ENCODE data around the gene TRAIP. TPM values are rescaled to one million over a fixed set of nuclear protein-coding genes. Genes with fewer than 3 reads are reported as not detected.

TRAIP gene
- total RNA-seq, 1 donor = 1.4 TPM

DNA sequence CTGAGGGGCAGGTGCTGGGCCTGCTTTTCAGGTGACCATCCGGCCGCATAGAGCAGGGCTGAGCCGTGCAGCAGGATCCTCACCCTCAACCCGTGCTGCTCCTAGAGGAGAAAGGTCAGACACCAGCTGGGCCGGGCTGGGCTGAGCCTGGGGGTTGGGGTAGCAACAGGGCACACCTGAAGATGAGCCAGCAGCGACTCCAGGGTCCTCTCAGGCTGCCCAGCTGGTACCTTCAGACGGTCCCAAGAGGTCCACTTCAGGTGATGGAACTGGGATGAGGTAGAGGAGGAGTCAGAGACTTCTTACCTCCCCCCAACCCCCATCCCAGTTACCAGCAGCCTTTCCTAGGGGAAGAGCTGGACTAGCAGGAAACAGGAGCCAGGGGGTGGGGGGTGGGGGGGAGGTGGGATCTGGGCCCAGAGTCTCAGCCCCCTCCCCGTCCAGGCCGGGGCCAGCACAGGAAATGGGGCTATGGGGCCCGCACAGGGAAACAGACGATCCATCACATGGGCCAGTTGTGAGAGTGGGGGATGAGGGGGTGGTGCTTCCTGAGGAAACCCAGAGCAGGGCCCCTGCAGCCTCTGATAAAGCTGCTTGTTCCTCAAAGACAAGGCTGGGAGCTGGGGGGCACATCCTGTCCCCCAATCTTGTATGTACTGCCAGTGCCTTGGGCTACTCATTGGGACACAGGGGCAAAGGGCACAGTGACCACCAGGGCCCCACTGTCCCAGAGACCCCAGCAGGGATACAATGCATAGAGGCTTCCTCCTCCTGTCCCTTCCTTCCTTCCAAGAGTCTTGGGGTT, 50.3 kb downstream of the TRAIP start:
- Histone ChIP-seq H3K27ac (ENCODE audit: low read depth, low read length) (peak overlapping the region; percentile 39), H3K79me2 (ENCODE audit: insufficient read depth, low read length) (peaks cover 3% of the 10 kb centered on the region), H3K36me3 (ENCODE audit: insufficient read depth, low read length) (peaks cover 21% of the 10 kb centered on the region), H3K4me3 (ENCODE audit: insufficient read depth, low read length) (peak overlapping the region; percentile 23), H3K4me1 (ENCODE audit: insufficient read depth, low read length) (peaks cover 17% of the 10 kb centered on the region), H3K9me3 (ENCODE audit: low read depth, low read length) (no peaks in the 10 kb centered on the region), H2AFZ (ENCODE audit: low read length) (no peak overlapping the region), H4K20me1 (ENCODE audit: insufficient read depth, low read length) (peaks cover 12% of the 10 kb centered on the region), H3K4me2 (ENCODE audit: insufficient read depth, low read length) (peak overlapping the region; percentile 34), H3K27me3 (ENCODE audit: insufficient read depth, low read length) (no peaks in the 10 kb centered on the region)
- DNase-seq (ENCODE audit: insufficient read length, low spot score, missing footprints) = peak; percentile 67
- TF ChIP-seq, protein P1, sequence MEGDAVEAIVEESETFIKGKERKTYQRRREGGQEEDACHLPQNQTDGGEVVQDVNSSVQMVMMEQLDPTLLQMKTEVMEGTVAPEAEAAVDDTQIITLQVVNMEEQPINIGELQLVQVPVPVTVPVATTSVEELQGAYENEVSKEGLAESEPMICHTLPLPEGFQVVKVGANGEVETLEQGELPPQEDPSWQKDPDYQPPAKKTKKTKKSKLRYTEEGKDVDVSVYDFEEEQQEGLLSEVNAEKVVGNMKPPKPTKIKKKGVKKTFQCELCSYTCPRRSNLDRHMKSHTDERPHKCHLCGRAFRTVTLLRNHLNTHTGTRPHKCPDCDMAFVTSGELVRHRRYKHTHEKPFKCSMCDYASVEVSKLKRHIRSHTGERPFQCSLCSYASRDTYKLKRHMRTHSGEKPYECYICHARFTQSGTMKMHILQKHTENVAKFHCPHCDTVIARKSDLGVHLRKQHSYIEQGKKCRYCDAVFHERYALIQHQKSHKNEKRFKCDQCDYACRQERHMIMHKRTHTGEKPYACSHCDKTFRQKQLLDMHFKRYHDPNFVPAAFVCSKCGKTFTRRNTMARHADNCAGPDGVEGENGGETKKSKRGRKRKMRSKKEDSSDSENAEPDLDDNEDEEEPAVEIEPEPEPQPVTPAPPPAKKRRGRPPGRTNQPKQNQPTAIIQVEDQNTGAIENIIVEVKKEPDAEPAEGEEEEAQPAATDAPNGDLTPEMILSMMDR (IDR thresholded peaks at IDR 0.05; ENCODE audit: extremely low read depth, low read depth, low read length) = no peak

DNA sequence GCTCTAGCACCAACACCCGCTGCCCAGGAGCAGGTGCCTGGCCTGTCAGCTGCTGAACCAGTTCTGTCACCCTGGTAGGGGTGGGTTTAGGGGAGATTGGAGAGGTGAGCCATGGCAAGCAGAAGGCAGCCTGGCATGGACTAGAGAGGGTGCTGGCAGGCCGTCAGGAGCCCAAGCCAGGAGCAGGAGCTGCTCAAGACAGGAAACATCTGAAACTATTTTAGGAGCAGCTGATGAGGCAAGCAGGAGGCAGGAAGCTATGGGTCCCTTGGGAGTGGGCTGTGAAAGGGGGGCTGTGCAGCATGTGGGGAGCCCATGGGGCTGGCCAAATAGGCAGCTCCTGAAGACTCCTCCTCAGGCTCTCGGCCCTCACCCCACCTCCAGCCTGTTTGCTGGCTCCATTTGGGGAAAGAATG, 51.0 kb downstream of the TRAIP start:
- Histone ChIP-seq H3K27me3 (ENCODE audit: insufficient read depth, low read length) (no peaks in the 10 kb centered on the region), H3K36me3 (ENCODE audit: insufficient read depth, low read length) (peaks cover 14% of the 10 kb centered on the region), H3K79me2 (ENCODE audit: insufficient read depth, low read length) (peaks cover 3% of the 10 kb centered on the region), H3K9me3 (ENCODE audit: low read depth, low read length) (no peaks in the 10 kb centered on the region), H2AFZ (ENCODE audit: low read length) (no peak overlapping the region), H3K4me3 (ENCODE audit: insufficient read depth, low read length) (peak overlapping the region; percentile 23), H4K20me1 (ENCODE audit: insufficient read depth, low read length) (peaks cover 12% of the 10 kb centered on the region), H3K4me2 (ENCODE audit: insufficient read depth, low read length) (peak overlapping the region; percentile 34), H3K4me1 (ENCODE audit: insufficient read depth, low read length) (peaks cover 17% of the 10 kb centered on the region), H3K27ac (ENCODE audit: low read depth, low read length) (peak overlapping the region; percentile 41)
- TF ChIP-seq, protein P1 (IDR thresholded peaks at IDR 0.05; ENCODE audit: extremely low read depth, low read depth, low read length) = no peak
- DNase-seq (ENCODE audit: insufficient read length, low spot score, missing footprints) = peak; percentile 98

DNA sequence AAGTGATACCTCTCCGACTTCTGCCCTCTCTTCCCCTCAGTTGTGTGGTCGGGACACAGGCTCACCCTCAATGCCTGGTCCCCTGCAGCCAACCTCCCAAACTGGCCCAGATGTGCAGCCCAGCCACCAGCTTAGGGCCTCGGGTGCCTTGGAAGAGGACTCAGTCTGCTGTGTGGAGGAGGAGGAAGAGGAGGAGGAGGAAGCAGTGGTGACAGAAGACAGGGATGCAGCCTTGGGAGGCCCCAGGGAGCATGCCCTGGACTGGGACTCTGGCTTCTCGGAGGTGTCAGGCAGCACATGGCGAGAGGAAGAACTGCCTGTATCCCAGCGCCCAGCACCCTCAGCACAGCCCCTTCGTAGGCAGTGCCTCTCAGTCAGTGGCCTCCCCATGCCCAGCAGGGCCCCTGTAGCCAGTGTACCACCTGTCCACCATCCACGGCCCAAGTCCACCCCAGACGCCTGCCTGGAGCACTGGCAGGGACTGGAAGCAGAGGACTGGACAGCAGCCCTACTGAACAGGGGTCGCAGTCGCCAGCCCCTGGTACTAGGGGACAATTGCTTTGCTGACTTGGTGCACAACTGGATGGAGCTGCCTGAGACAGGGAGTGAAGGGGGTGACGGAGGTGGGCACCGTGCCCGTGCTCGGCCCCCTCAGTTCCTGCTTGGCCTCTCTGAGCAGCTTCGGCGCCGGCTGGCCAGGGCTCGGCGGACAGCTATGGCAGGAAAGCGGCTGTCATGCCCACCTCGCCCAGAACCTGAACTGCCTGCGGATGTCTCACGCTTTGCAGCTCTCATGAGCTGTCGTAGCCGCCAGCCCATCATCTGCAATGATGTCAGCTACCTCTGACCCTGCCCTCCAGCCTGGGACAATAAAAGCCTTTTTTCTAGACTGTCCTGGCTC, 52.0 kb downstream of the TRAIP start:
- TF ChIP-seq, protein P1 (IDR thresholded peaks at IDR 0.05; ENCODE audit: extremely low read depth, low read depth, low read length) = no peak
- peak overlapping the region; percentile 95 for H3K4me3 ChIP-seq (ENCODE audit: insufficient read depth, low read length)
- peaks cover 12% of the 10 kb centered on the region for H4K20me1 ChIP-seq (ENCODE audit: insufficient read depth, low read length)
- H3K4me1 ChIP-seq (ENCODE audit: insufficient read depth, low read length) = peaks cover 23% of the 10 kb centered on the region
- peak overlapping the region; percentile 41 for H3K27ac ChIP-seq (ENCODE audit: low read depth, low read length)
- peak; percentile 76 for DNase-seq (ENCODE audit: insufficient read length, low spot score, missing footprints)
- no peaks in the 10 kb centered on the region for H3K9me3 ChIP-seq (ENCODE audit: low read depth, low read length)
- H3K4me2 ChIP-seq (ENCODE audit: insufficient read depth, low read length) = peak overlapping the region; percentile 97
- H2AFZ ChIP-seq (ENCODE audit: low read length) = no peak overlapping the region
- H3K79me2 ChIP-seq (ENCODE audit: insufficient read depth, low read length) = peaks cover 3% of the 10 kb centered on the region
- peaks cover 4% of the 10 kb centered on the region for H3K36me3 ChIP-seq (ENCODE audit: insufficient read depth, low read length)
- no peaks in the 10 kb centered on the region for H3K27me3 ChIP-seq (ENCODE audit: insufficient read depth, low read length)

Measured in osteoblast (primary cell).